Erythroblast (primary cell): ENCODE results near the gene ATXN7.

Source experiments
- GATA1 ChIP-seq: IDR thresholded peaks from 2 replicates; pipeline ENCODE4 v1.6.1; 2011; ENCODE audit warnings: low read depth, mild to moderate bottlenecking, control low read depth, low read length, moderate library complexity
- POLR2A ChIP-seq: IDR thresholded peaks from 2 replicates; pipeline ENCODE4 v1.6.1; 2011; ENCODE audit warnings: mild to moderate bottlenecking, low read length

- TF ChIP-seq POLR2A, result no peak
- no peak for TF ChIP-seq GATA1
These were observed 102.3 kb downstream of the ATXN7 start for GRCh38 chr3:63966007-63966406.
